Parathyroid adenoma (tissue), 2 donors: ENCODE measurements around the gene CNOT6.
"Not testable (repeated sequence)": the region's sequence is repeated elsewhere in the genome, so short reads cannot be mapped to it uniquely, and the experiment has no call there.

Experiments
- H2AFZ ChIP-seq: fragments of 300-600 bp; sonication (generic); one replicate; pipeline ENCODE4 v1.7.0; 2017; ENCODE audit warnings: antibody characterized with exemption, mild to moderate bottlenecking
- H3K27ac ChIP-seq: fragments of 300-600 bp; sonication (generic); one replicate; pipeline ENCODE4 v1.7.0; 2017
- H3K27me3 ChIP-seq: fragments of 300-600 bp; sonication (generic); one replicate; pipeline ENCODE4 v1.7.0; 2017; ENCODE audit warnings: low read length; ENCODE audit not compliant: control insufficient read depth, insufficient read depth
- H3K36me3 ChIP-seq: fragments of 300-600 bp; sonication (generic); one replicate; pipeline ENCODE4 v1.7.0; 2017; ENCODE audit warnings: low read length; ENCODE audit not compliant: control insufficient read depth, insufficient read depth
- H3K4me1 ChIP-seq: fragments of 300-600 bp; sonication (generic); one replicate; pipeline ENCODE4 v1.7.0; 2017; ENCODE audit warnings: control low read depth
- H3K4me2 ChIP-seq: fragments of 300-600 bp; sonication (generic); one replicate; pipeline ENCODE4 v1.7.0; 2017; ENCODE audit warnings: low read length
- H3K4me3 ChIP-seq: fragments of 300-600 bp; sonication (generic); one replicate; pipeline ENCODE4 v1.7.0; 2017; ENCODE audit warnings: low read depth, low read length
- H3K79me2 ChIP-seq: fragments of 300-600 bp; sonication (generic); one replicate; pipeline ENCODE4 v1.7.0; 2017; ENCODE audit warnings: control low read depth
- H3K9ac ChIP-seq: fragments of 300-600 bp; sonication (generic); one replicate; pipeline ENCODE4 v1.7.0; 2017; ENCODE audit warnings: mild to moderate bottlenecking
- H3K9me3 ChIP-seq: fragments of 300-600 bp; sonication (generic); one replicate; pipeline ENCODE4 v1.7.0; 2017; ENCODE audit warnings: low read length; ENCODE audit not compliant: control insufficient read depth
- TF ChIP-seq, protein P1 (sequence below): fragments of 300-600 bp; sonication (generic); IDR thresholded peaks from one replicate; pipeline ENCODE4 v1.7.0; 2017; ENCODE audit warnings: antibody characterized with exemption, mild to moderate bottlenecking
- donor health status: primary hyperparathyroidism.

The CNOT6 gene

DNA sequence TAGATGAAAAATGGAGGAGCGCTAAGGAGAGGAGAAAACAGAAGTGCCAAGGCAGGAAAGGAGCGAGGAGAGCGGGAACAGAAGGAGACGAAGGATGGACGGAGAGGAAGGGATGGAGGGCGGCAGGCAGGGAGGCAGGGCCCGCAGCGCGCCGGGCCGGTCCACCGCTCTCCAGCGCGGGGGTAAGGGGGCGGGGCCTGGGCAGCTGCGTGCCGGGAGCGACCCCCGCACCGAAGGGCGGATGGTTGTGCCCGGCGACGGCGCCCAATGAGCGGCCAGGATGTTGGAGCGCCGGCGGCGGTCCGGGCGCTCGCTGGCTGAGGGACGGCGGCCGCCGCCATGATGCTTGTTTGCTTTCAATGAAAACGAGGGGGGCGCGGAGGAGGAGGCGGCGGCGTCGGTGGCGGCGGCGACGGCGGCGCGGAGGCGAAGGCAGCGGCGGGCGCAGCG, at the start of gene CNOT6:
Gene CNOT6, plus strand, starts transcription at position 320 of the 450 bp plus-strand sequence. CDS start 34,898 bp downstream, outside the sequence.
- peak within 1 kb of the TSS; percentile 72 for H3K27ac ChIP-seq
- peaks cover 11% of the 10 kb centered on the region for H3K4me1 ChIP-seq
- peak within 1 kb of the TSS; percentile 61 for H3K4me3 ChIP-seq
- peak within 1 kb of the TSS; percentile 64 for H3K4me2 ChIP-seq
- no peaks in the 10 kb centered on the region for H3K9me3 ChIP-seq
- H3K79me2 ChIP-seq = peaks cover 34% of the 10 kb centered on the region
- no peaks in the 10 kb centered on the region for H3K27me3 ChIP-seq
- no peak within 1 kb of the TSS for H3K9ac ChIP-seq
- H3K36me3 ChIP-seq = no peaks in the 10 kb centered on the region
- TF ChIP-seq, protein P1, sequence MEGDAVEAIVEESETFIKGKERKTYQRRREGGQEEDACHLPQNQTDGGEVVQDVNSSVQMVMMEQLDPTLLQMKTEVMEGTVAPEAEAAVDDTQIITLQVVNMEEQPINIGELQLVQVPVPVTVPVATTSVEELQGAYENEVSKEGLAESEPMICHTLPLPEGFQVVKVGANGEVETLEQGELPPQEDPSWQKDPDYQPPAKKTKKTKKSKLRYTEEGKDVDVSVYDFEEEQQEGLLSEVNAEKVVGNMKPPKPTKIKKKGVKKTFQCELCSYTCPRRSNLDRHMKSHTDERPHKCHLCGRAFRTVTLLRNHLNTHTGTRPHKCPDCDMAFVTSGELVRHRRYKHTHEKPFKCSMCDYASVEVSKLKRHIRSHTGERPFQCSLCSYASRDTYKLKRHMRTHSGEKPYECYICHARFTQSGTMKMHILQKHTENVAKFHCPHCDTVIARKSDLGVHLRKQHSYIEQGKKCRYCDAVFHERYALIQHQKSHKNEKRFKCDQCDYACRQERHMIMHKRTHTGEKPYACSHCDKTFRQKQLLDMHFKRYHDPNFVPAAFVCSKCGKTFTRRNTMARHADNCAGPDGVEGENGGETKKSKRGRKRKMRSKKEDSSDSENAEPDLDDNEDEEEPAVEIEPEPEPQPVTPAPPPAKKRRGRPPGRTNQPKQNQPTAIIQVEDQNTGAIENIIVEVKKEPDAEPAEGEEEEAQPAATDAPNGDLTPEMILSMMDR = no peak
- H2AFZ ChIP-seq = peak within 1 kb of the TSS; percentile 97

DNA sequence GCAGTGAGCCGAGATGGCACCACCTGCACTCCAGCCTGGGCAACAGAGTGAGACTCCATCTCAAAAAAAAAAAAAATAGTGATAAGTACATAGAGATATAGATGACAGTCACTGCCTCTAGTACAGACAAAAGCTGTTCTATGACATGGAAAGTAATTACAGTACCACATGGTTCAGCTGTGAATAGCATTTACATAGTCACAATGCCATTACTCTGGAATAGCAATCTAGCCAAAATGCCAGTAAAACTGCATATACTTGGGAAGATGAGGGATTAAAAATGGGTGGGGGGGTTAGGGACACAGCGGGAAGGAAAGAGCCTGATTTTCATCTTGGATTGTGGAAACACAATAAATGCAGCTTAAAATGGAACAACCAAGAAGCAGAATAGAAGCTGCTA, 39.4 kb upstream of the CNOT6 start:
- TF ChIP-seq, protein P1 = no peak
- Histone ChIP-seq H3K4me1 (no peaks in the 10 kb centered on the region), H3K27ac (no peak overlapping the region), H3K9ac (no peak overlapping the region), H3K36me3 (no peaks in the 10 kb centered on the region), H2AFZ (no peak overlapping the region), H3K4me2 (no peak overlapping the region), H3K27me3 (no peaks in the 10 kb centered on the region), H3K9me3 (no peaks in the 10 kb centered on the region), H3K79me2 (no peaks in the 10 kb centered on the region), H3K4me3 (no peak overlapping the region)

DNA sequence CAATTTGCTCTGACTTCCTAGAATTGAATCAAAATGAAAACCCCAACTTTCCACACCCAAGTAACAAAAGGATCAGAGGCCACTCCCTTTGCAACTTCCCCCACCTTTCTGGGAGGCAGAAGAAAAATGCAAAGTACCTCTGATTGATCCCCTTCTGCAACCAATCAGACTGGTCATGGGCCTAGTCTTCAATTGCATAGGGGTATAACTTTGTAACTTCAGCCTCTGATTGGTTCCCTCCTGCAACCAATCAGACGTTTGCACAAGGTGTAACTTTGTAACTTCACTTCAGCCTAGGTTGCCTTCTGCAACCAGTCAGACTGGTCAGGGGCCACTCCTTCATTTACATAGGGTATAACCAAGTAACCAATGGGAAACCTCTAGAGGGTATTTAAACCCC, 38.3 kb upstream of the CNOT6 start:
- H3K9ac ChIP-seq = no peak overlapping the region
- H3K4me2 ChIP-seq = no peak overlapping the region
- H3K27ac ChIP-seq = no peak overlapping the region
- H2AFZ ChIP-seq = no peak overlapping the region
- no peak overlapping the region for H3K4me3 ChIP-seq
- H3K9me3 ChIP-seq = no peaks in the 10 kb centered on the region
- H3K36me3 ChIP-seq = no peaks in the 10 kb centered on the region
- TF ChIP-seq, protein P1 = no peak
- H3K4me1 ChIP-seq = no peaks in the 10 kb centered on the region
- H3K27me3 ChIP-seq = no peaks in the 10 kb centered on the region
- H3K79me2 ChIP-seq = no peaks in the 10 kb centered on the region

DNA sequence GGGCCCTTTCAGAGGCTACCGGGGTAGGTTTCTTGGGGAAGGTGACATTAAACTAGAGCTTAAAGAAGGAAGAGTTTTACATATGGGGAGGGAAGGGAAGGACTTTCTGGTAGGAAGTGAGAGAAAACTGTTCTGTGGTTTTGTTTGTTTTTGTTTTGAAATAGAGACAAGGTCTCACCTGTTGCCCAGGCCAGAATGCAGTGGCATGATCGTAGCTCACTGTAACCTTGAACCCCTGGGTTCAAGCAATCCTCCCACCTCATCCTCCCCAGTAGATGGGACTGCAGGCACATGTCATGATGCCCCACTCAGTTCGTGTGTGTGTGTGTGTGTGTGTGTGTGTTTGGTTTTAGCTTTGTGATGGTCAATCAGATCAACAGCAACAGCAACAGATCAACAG, 37.4 kb upstream of the CNOT6 start:
- Histone ChIP-seq H2AFZ (no peak overlapping the region), H3K4me1 (no peaks in the 10 kb centered on the region), H3K4me3 (no peak overlapping the region), H3K9ac (no peak overlapping the region), H3K4me2 (no peak overlapping the region), H3K36me3 (no peaks in the 10 kb centered on the region), H3K9me3 (no peaks in the 10 kb centered on the region), H3K27me3 (no peaks in the 10 kb centered on the region), H3K79me2 (no peaks in the 10 kb centered on the region), H3K27ac (no peak overlapping the region)
- TF ChIP-seq, protein P1 = no peak

DNA sequence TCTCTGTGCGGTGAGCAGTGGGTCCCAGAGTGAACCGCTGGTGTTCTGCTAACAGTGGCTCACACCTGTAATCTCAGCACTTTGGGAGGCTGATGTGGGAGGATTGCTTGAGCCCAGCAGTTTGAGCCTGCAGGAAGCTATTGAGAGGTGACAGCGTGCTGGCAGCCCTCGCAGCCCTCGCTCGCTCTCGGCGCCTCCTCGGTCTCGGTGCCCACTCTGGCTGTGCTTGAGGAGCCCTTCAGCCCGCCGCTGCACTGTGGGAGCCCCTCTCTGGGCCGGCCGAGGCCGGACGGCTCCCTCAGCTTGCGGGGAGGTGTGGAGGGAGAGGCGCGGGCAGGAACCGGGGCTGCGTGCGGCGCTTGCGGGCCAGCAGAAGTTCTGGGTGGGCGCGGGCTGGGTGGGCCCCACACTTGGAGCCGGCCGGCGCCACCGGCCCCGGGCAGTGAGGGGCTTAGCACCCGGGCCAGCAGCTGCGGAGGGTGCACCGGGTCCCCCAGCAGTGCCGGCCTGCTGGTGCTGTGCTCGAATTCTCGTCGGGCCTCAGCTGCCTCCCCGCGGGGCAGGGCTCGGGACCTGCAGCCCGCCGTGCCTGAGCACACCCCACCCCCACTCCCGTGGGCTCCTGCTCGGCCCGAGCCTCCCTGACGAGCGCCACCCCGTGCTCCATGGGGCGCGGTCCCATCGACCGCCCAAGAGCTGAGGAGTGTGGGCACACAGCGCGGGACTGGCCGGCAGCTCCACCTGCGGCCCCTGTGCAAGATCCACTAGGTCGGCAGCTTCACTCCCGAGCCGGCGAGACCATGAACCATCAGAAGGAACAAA, 35.1 kb upstream of the CNOT6 start:
- H3K36me3 ChIP-seq, H3K9ac ChIP-seq: not testable (repeated sequence)

DNA sequence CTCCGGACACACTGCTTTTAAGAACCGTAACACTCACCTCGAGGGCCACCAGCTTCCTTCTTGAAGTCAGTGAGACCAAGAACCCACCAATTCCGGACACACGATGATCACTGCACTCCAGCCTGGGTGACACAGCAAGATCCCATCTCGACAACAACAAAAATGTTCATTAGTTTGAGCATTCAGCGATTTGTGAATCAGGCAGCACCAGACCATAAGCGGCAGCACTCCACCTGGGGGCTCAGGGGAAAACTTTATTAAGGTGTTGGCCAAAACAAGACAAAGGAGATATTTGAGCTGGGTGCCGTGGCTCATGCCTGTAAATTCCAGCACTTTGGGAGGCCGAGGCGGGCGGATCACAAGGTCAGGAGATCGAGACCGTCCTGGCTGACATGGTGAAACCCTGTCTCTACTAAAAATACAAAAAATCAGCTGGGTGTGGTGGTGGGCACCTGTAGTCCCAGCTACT, 34.5 kb upstream of the CNOT6 start:
- not testable (repeated sequence) for H3K27ac ChIP-seq, H2AFZ ChIP-seq, H3K27me3 ChIP-seq, H3K9ac ChIP-seq, H3K79me2 ChIP-seq, H3K4me2 ChIP-seq, H3K36me3 ChIP-seq, H3K4me3 ChIP-seq, H3K9me3 ChIP-seq, H3K4me1 ChIP-seq

More for the DNA sequence above, 35.1 kb upstream of the CNOT6 start:
- not testable (repeated sequence) for H3K4me1 ChIP-seq, H3K9me3 ChIP-seq, H2AFZ ChIP-seq, H3K27me3 ChIP-seq, H3K4me3 ChIP-seq, H3K79me2 ChIP-seq, H3K27ac ChIP-seq, H3K4me2 ChIP-seq
